HCT116 (cell line): ENCODE data around the gene TPRX1. TPM values are rescaled to one million over a fixed set of nuclear protein-coding genes. Genes with fewer than 3 reads are reported as not detected.

Source experiments
- ATAC-seq: fragments of 200-7000 bp; cut with Tn5 transposase; 2 replicates; pipeline ENCODE4 v1.9.1; 2020; ENCODE audit warnings: mild to moderate bottlenecking, moderate library complexity
- BruUV-seq: library from RNA; stranded (reverse); fragments of 400-500 nt; replicated peaks from 2 replicates; lab custom pipeline; 2021; lab: Mats Ljungman, UMichigan
- CTCF ChIA-PET: fragments of 300-600 bp; sonication (Branson Sonifier 250); formaldehyde crosslinking; loops from one replicate; lab custom pipeline; 2021; ENCODE audit warnings: antibody characterized with exemption; lab: Charles Lee
- POLR2A ChIA-PET: fragments of 300-600, 350-600 bp; sonication (Branson Sonifier 250); formaldehyde crosslinking; loops from one replicate; lab custom pipeline; 2021; ENCODE audit warnings: antibody characterized with exemption; lab: Charles Lee
- RAD21 ChIA-PET, 2 experiments: fragments of 300-600 bp; sonication (Branson Sonifier 250); formaldehyde crosslinking; loops; one replicate each; lab custom pipeline; 2023; ENCODE audit warnings: low total read pairs in 2 of 2; ENCODE audit not compliant: uncharacterized antibody in 2 of 2, unreplicated experiment in 2 of 2, low non-redundant PET in 1 of 2; lab: Charles Lee
- DNase-seq: peaks from one replicate; pipeline ENCODE4 v3.0.0-alpha.2; 2010; ENCODE audit warnings: low read depth, low spot score
- H2AFZ ChIP-seq: fragments of 200-600 bp; shearing (Covaris generic), sonication (generic); 2 replicates; pipeline ENCODE4 v1.6.1; 2017; ENCODE audit warnings: low read depth, mixed run types, mixed read lengths, antibody characterized with exemption, low read length; ENCODE audit not compliant: poor library complexity, severe bottlenecking
- H3K27ac ChIP-seq: 2 replicates; pipeline ENCODE4 v1.5.1; 2012; ENCODE audit warnings: low read depth, low read length
- H3K27me3 ChIP-seq: fragments of 200-600 bp; sonication (generic); 2 replicates; pipeline ENCODE4 v1.6.1; 2016; ENCODE audit warnings: mixed run types, low read length, mixed read lengths; ENCODE audit not compliant: insufficient read depth
- H3K36me3 ChIP-seq, 2 experiments: fragments of 200-500 bp in 1 of 2; fragments of 200-600 bp in 1 of 2; sonication (Bioruptor generic) in 1 of 2; sonication (generic) in 1 of 2; 2 replicates each; pipeline versions ENCODE4 v1.5.1 to v1.6.1; 2014 to 2016; ENCODE audit warnings: low read length in 2 of 2, inconsistent platforms in 1 of 2, mixed read lengths in 1 of 2, mixed run types in 1 of 2; ENCODE audit not compliant: insufficient read depth in 2 of 2, control insufficient read depth in 1 of 2
- H3K4me1 ChIP-seq, 2 experiments: fragments of 200-600 bp in 1 of 2; sonication (generic) in 1 of 2; 2 replicates each; pipeline versions ENCODE4 v1.5.1 to v1.6.1; 2012 to 2017; ENCODE audit warnings: low read length in 2 of 2, inconsistent platforms in 1 of 2, mild to moderate bottlenecking in 1 of 2, mixed read lengths in 1 of 2, mixed run types in 1 of 2, moderate library complexity in 1 of 2; ENCODE audit not compliant: insufficient read depth in 2 of 2, control insufficient read depth in 1 of 2
- H3K4me2 ChIP-seq: fragments of 200-600 bp; sonication (generic); 2 replicates; pipeline ENCODE4 v1.6.1; 2017; ENCODE audit warnings: mixed run types, low read length, mixed read lengths
- H3K4me3 ChIP-seq, 2 experiments: fragments of 200-600 bp in 1 of 2; sonication (generic) in 1 of 2; replicated peaks in 1 of 2; 2 replicates each; pipeline ENCODE4 v1.5.1; 2011 to 2016; ENCODE audit warnings: low read length in 2 of 2, control low read depth in 1 of 2, low read depth in 1 of 2, mild to moderate bottlenecking in 1 of 2, mixed read lengths in 1 of 2, mixed run types in 1 of 2
- H3K79me2 ChIP-seq: fragments of 200-600 bp; sonication (generic); 2 replicates; pipeline ENCODE4 v1.6.1; 2017; ENCODE audit warnings: mild to moderate bottlenecking, mixed run types, low read length, moderate library complexity, mixed read lengths; ENCODE audit not compliant: insufficient read depth
- H3K9ac ChIP-seq: fragments of 200-600 bp; sonication (generic); 2 replicates; pipeline ENCODE4 v1.6.1; 2016; ENCODE audit warnings: low read length, mixed read lengths
- H3K9me2 ChIP-seq: fragments of 200-600 bp; sonication (generic), shearing (Covaris generic); 2 replicates; pipeline ENCODE4 v1.6.1; 2017; ENCODE audit warnings: mixed run types, mild to moderate bottlenecking, moderate library complexity; ENCODE audit not compliant: insufficient read depth
- H3K9me3 ChIP-seq, 2 experiments: fragments of 200-500 bp in 1 of 2; fragments of 200-600 bp in 1 of 2; sonication (Bioruptor generic) in 1 of 2; sonication (generic) in 1 of 2; 2 replicates each; pipeline ENCODE4 v1.6.1; 2014 to 2017; ENCODE audit warnings: low read length in 2 of 2, mixed read lengths in 2 of 2, inconsistent platforms in 1 of 2, low read depth in 1 of 2, mild to moderate bottlenecking in 1 of 2, mixed run types in 1 of 2, moderate library complexity in 1 of 2; ENCODE audit not compliant: control insufficient read depth in 1 of 2, insufficient read depth in 1 of 2
- H4K20me1 ChIP-seq: fragments of 200-600 bp; sonication (generic), shearing (Covaris generic); 2 replicates; pipeline ENCODE4 v1.6.1; 2017; ENCODE audit warnings: mixed run types, mild to moderate bottlenecking, moderate library complexity; ENCODE audit not compliant: insufficient read depth
- CEBPB ChIP-seq: IDR thresholded peaks from 2 replicates; pipeline ENCODE4 v1.6.1; 2012; ENCODE audit warnings: low read depth
- CTCF ChIP-seq, 3 experiments: fragments of 200-600 bp in 1 of 3; sonication (generic) in 1 of 3; IDR thresholded peaks in 2 of 3; conservative IDR thresholded peaks in 1 of 3; 2 replicates each; pipeline ENCODE4 v1.5.1; 2012 to 2017; ENCODE audit warnings: low read depth in 2 of 3, low read length in 2 of 3, antibody characterized with exemption in 1 of 3, borderline replicate concordance in 1 of 3, control low read depth in 1 of 3, mild to moderate bottlenecking in 1 of 3, mixed read lengths in 1 of 3, mixed run types in 1 of 3, moderate library complexity in 1 of 3; ENCODE audit not compliant: insufficient read depth in 1 of 3
- EGR1 ChIP-seq: IDR thresholded peaks from 2 replicates; pipeline ENCODE4 v1.6.1; 2012; ENCODE audit warnings: low read depth
- ELF1 ChIP-seq: IDR thresholded peaks from 2 replicates; pipeline ENCODE4 v1.6.1; 2012; ENCODE audit warnings: low read depth, borderline replicate concordance
- EZH2 ChIP-seq: fragments of 200-600 bp; sonication (generic); IDR thresholded peaks from 2 replicates; pipeline ENCODE4 v1.6.1; 2017; ENCODE audit warnings: antibody characterized with exemption, mixed run types
- FOSL1 ChIP-seq: IDR thresholded peaks from 2 replicates; pipeline ENCODE4 v1.6.1; 2012; ENCODE audit warnings: low read depth
- JUND ChIP-seq: IDR thresholded peaks from 2 replicates; pipeline ENCODE4 v1.6.1; 2012
- MAX ChIP-seq: IDR thresholded peaks from 2 replicates; pipeline ENCODE4 v1.6.1; 2012
- POLR2A ChIP-seq: IDR thresholded peaks from 2 replicates; pipeline ENCODE4 v1.7.0; 2011; ENCODE audit warnings: borderline replicate concordance; ENCODE audit not compliant: insufficient read depth, insufficient read length; ENCODE audit errors: extremely low read depth
- POLR2AphosphoS5 ChIP-seq: IDR thresholded peaks from 2 replicates; pipeline ENCODE4 v1.6.1; 2011; ENCODE audit warnings: mild to moderate bottlenecking, low read depth, low read length, moderate library complexity
- RAD21 ChIP-seq: IDR thresholded peaks from 2 replicates; pipeline ENCODE4 v1.6.1; 2012; ENCODE audit warnings: low read depth, mild to moderate bottlenecking
- SIN3A ChIP-seq: IDR thresholded peaks from 2 replicates; pipeline ENCODE4 v1.6.1; 2012; ENCODE audit warnings: low read depth
- SP1 ChIP-seq: IDR thresholded peaks from 2 replicates; pipeline ENCODE4 v1.6.1; 2012; ENCODE audit warnings: low read depth
- SRF ChIP-seq: IDR thresholded peaks from 2 replicates; pipeline ENCODE4 v1.6.1; 2012; ENCODE audit warnings: low read depth
- TCF7L2 ChIP-seq: IDR thresholded peaks from 2 replicates; pipeline ENCODE4 v1.7.0; 2011; ENCODE audit warnings: borderline replicate concordance, inconsistent platforms; ENCODE audit not compliant: insufficient read depth, insufficient read length; ENCODE audit errors: extremely low read depth
- ZBTB33 ChIP-seq: IDR thresholded peaks from 2 replicates; pipeline ENCODE4 v1.6.1; 2011; ENCODE audit warnings: mild to moderate bottlenecking, low read length, moderate library complexity; ENCODE audit not compliant: insufficient replicate concordance; ENCODE audit errors: extremely low read depth
- ZNF274 ChIP-seq: fragments of 200-500 bp; sonication (Bioruptor generic); IDR thresholded peaks from 2 replicates; pipeline ENCODE4 v1.6.1; 2014; ENCODE audit warnings: mild to moderate bottlenecking, low read depth, low read length, inconsistent platforms
- intact Hi-C: fragments of 100-400 bp; cut with micrococcal nuclease; formaldehyde crosslinking; loops from 2 replicates; pipeline ENCODE4 v1.10.0; 2022
- total RNA-seq: library from RNA; stranded (reverse); gene quantifications from one replicate; pipeline ENCODE4 v1.2.1, GENCODE V29; 2021; ENCODE audit not compliant: unreplicated experiment
- TF ChIP-seq, protein P1 (sequence below): IDR thresholded peaks from 2 replicates; pipeline ENCODE4 v1.6.1; 2012; ENCODE audit warnings: low read depth

Gene TPRX1
- total RNA-seq, 1 experiment from 2014 or later = not detected

DNA sequence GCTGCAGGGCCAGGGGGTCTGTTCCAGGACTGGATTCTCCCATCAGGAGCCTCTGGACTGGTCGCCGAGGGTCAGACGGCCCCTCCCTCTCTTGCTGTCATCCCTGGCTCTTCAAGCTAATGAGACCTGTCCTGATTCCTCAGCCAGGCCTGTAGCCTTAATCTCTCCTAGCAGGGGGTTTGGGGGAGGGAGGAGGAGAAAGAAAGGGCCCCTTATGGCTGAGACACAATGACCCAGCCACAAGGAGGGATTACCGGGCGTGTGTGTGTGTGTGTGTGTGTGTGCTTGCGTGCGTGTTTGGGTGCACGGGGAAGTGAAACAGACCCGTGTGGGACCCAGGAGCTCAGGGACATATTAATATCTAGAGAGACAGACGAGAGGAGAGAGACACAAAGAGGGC, 15.5 kb upstream of the TPRX1 start:
- Histone ChIP-seq H3K79me2 (no peaks in the 10 kb centered on the region), H3K9me2 (no peaks in the 10 kb centered on the region), H3K9ac (no peak overlapping the region), H3K4me1 (no peaks in the 10 kb centered on the region), H3K27me3 (no peaks in the 10 kb centered on the region; the same call in 1 of the 2 replicates), H3K9me3 (no peaks in the 10 kb centered on the region), H3K4me2 (no peak overlapping the region), H3K27ac (no peak overlapping the region), H3K4me3 (no peak overlapping the region), H2AFZ (no peak overlapping the region), H3K36me3 (no peaks in the 10 kb centered on the region), H4K20me1 (no peaks in the 10 kb centered on the region)
- DNase-seq (no peak), ATAC-seq (no peak)
- ChIA-PET POLR2A (no interaction called here), RAD21 (interaction anchor here in 1 of 2 experiments (0.7 kb wide), 1 partner anchor 90 kb away, joined by 3 read pairs; no protein-coding TSS in a partner anchor), CTCF (no interaction called here)
- no TSS peak for BruUV-seq
- intact Hi-C loops = no loop called here
- no peak for TF ChIP-seq RAD21
- no peak for TF ChIP-seq POLR2A
- TF ChIP-seq JUND = no peak
- no peak for TF ChIP-seq TCF7L2
- no peak for TF ChIP-seq FOSL1
- TF ChIP-seq CEBPB = no peak
- no peak for TF ChIP-seq EZH2
- no peak for TF ChIP-seq EGR1
- TF ChIP-seq ZBTB33 = no peak
- no peak for TF ChIP-seq CTCF (IDR thresholded peaks at IDR 0.05 in 2 of 3, conservative IDR thresholded peaks at IDR 0.05 in 1 of 3; ENCODE audit: borderline replicate concordance in 1 of 3, insufficient read depth in 1 of 3, low read depth in 2 of 3, low read length in 2 of 3)
- no peak for TF ChIP-seq SRF
- TF ChIP-seq ELF1 = no peak
- TF ChIP-seq SIN3A = no peak
- no peak for TF ChIP-seq POLR2AphosphoS5
- no peak for TF ChIP-seq MAX
- TF ChIP-seq, protein P1, sequence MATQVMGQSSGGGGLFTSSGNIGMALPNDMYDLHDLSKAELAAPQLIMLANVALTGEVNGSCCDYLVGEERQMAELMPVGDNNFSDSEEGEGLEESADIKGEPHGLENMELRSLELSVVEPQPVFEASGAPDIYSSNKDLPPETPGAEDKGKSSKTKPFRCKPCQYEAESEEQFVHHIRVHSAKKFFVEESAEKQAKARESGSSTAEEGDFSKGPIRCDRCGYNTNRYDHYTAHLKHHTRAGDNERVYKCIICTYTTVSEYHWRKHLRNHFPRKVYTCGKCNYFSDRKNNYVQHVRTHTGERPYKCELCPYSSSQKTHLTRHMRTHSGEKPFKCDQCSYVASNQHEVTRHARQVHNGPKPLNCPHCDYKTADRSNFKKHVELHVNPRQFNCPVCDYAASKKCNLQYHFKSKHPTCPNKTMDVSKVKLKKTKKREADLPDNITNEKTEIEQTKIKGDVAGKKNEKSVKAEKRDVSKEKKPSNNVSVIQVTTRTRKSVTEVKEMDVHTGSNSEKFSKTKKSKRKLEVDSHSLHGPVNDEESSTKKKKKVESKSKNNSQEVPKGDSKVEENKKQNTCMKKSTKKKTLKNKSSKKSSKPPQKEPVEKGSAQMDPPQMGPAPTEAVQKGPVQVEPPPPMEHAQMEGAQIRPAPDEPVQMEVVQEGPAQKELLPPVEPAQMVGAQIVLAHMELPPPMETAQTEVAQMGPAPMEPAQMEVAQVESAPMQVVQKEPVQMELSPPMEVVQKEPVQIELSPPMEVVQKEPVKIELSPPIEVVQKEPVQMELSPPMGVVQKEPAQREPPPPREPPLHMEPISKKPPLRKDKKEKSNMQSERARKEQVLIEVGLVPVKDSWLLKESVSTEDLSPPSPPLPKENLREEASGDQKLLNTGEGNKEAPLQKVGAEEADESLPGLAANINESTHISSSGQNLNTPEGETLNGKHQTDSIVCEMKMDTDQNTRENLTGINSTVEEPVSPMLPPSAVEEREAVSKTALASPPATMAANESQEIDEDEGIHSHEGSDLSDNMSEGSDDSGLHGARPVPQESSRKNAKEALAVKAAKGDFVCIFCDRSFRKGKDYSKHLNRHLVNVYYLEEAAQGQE = no peak
- no peak for TF ChIP-seq ZNF274
- no peak for TF ChIP-seq SP1
